Measurements from ENCODE around the gene POU5F1. TPM values are rescaled to one million over a fixed set of nuclear protein-coding genes. Genes with fewer than 3 reads are reported as not detected.
"Not testable (repeated sequence)": the region's sequence is repeated elsewhere in the genome, so short reads cannot be mapped to it uniquely, and the experiment has no call there.

POU5F1 gene
- total RNA-seq, 2 donors from 2014 or later, result 3.4 to 7.0 TPM

- H3K36me3 ChIP-seq; H3K9ac ChIP-seq (ENCODE audit: low read depth in 2 of 2, low read length in 2 of 2); H3K9me3 ChIP-seq; H3K4me1 ChIP-seq; H3K27ac ChIP-seq; DNase-seq; intact Hi-C loops (cut with DNase I); H3K27me3 ChIP-seq; H3K4me3 ChIP-seq: not testable (repeated sequence)
Observed at GRCh38 chr6:31183287-31183686, 12.8 kb upstream of the POU5F1 start.

GRCh38 chr6:31180500-31180899 lies 10.0 kb upstream of the POU5F1 start:
- no peak overlapping the region for H3K9ac ChIP-seq (ENCODE audit: low read depth in 2 of 2, low read length in 2 of 2)
- peak overlapping the region; percentile 3 for H3K4me3 ChIP-seq
- intact Hi-C loops (cut with DNase I), result no loop called here
- H3K36me3 ChIP-seq, result no peaks in the 10 kb centered on the region
- DNase-seq, result peak; percentile 49
- H3K9me3 ChIP-seq, result no peaks in the 10 kb centered on the region
- H3K27ac ChIP-seq, result no peak overlapping the region
- no peaks in the 10 kb centered on the region for H3K27me3 ChIP-seq
- TF ChIP-seq, protein P1, sequence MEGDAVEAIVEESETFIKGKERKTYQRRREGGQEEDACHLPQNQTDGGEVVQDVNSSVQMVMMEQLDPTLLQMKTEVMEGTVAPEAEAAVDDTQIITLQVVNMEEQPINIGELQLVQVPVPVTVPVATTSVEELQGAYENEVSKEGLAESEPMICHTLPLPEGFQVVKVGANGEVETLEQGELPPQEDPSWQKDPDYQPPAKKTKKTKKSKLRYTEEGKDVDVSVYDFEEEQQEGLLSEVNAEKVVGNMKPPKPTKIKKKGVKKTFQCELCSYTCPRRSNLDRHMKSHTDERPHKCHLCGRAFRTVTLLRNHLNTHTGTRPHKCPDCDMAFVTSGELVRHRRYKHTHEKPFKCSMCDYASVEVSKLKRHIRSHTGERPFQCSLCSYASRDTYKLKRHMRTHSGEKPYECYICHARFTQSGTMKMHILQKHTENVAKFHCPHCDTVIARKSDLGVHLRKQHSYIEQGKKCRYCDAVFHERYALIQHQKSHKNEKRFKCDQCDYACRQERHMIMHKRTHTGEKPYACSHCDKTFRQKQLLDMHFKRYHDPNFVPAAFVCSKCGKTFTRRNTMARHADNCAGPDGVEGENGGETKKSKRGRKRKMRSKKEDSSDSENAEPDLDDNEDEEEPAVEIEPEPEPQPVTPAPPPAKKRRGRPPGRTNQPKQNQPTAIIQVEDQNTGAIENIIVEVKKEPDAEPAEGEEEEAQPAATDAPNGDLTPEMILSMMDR (IDR thresholded peaks at IDR 0.05), result no peak
- peaks cover 8% of the 10 kb centered on the region for H3K4me1 ChIP-seq

GRCh38 chr6:31179896-31180295 lies 9.4 kb upstream of the POU5F1 start:
- no peak overlapping the region for H3K4me3 ChIP-seq
- H3K27me3 ChIP-seq, result no peaks in the 10 kb centered on the region
- no peaks in the 10 kb centered on the region for H3K36me3 ChIP-seq
- no peak overlapping the region for H3K9ac ChIP-seq (ENCODE audit: low read depth in 2 of 2, low read length in 2 of 2)
- H3K27ac ChIP-seq, result no peak overlapping the region
- DNase-seq, result no peak
- H3K4me1 ChIP-seq, result peaks cover 8% of the 10 kb centered on the region
- no peaks in the 10 kb centered on the region for H3K9me3 ChIP-seq
- TF ChIP-seq, protein P1 (IDR thresholded peaks at IDR 0.05), result no peak
- intact Hi-C loops (cut with DNase I), result no loop called here

GRCh38 chr6:31179042-31179386 lies 8.5 kb upstream of the POU5F1 start:
- Histone ChIP-seq H3K9me3 (no peaks in the 10 kb centered on the region), H3K36me3 (no peaks in the 10 kb centered on the region), H3K4me3 (no peak overlapping the region), H3K4me1 (peaks cover 8% of the 10 kb centered on the region), H3K27ac (peak overlapping the region; percentile 23), H3K27me3 (no peaks in the 10 kb centered on the region), H3K9ac (ENCODE audit: low read depth in 2 of 2, low read length in 2 of 2) (no peak overlapping the region)
- DNase-seq, result peak; percentile 60
- intact Hi-C loops (cut with DNase I), result no loop called here
- TF ChIP-seq, protein P1 (IDR thresholded peaks at IDR 0.05), result no peak

GRCh38 chr6:31178143-31179041 lies 7.9 kb upstream of the POU5F1 start:
- intact Hi-C loops (cut with DNase I), result no loop called here
- Histone ChIP-seq H3K36me3 (no peaks in the 10 kb centered on the region), H3K4me3 (no peak overlapping the region), H3K9ac (ENCODE audit: low read depth in 2 of 2, low read length in 2 of 2) (no peak overlapping the region), H3K4me1 (peaks cover 8% of the 10 kb centered on the region), H3K27me3 (no peaks in the 10 kb centered on the region), H3K9me3 (no peaks in the 10 kb centered on the region), H3K27ac (peak overlapping the region; percentile 23)
- DNase-seq, result peak; percentile 58
- TF ChIP-seq, protein P1 (IDR thresholded peaks at IDR 0.05), result no peak

- Histone ChIP-seq H3K36me3 (no peaks in the 10 kb centered on the region), H3K4me1 (peaks cover 8% of the 10 kb centered on the region), H3K4me3 (no peak overlapping the region), H3K27ac (no peak overlapping the region), H3K27me3 (no peaks in the 10 kb centered on the region), H3K9me3 (no peaks in the 10 kb centered on the region), H3K9ac (ENCODE audit: low read depth in 2 of 2, low read length in 2 of 2) (peak overlapping the region in 1 of 2 donors; percentile 24)
- intact Hi-C loops (cut with DNase I), result no loop called here
- TF ChIP-seq, protein P1 (IDR thresholded peaks at IDR 0.05), result no peak
- DNase-seq, result no peak
Observed at GRCh38 chr6:31175971-31176370, 5.5 kb upstream of the POU5F1 start.
